ENCODE data around the gene DUOX1.
"Not testable (repeated sequence)": the region's sequence is repeated elsewhere in the genome, so short reads cannot be mapped to it uniquely, and the experiment has no call there.

DUOX1 gene

GRCh38 chr15:45099549-45100165 is 30.1 kb upstream of the DUOX1 start:
- Mint-ChIP-seq H3K4me1 (no peaks in the 10 kb centered on the region), H3K4me3 (no peak overlapping the region), H3K9me3 (no peaks in the 10 kb centered on the region), H3K27me3 (no peaks in the 10 kb centered on the region), H3K27ac (no peak overlapping the region)
- ATAC-seq, result no peak
- DNase-seq, result no peak

- peaks cover 9% of the 10 kb centered on the region for H3K27me3 Mint-ChIP-seq
- no peak overlapping the region for H3K4me3 Mint-ChIP-seq
- DNase-seq (no peak), ATAC-seq (no peak)
- H3K27ac Mint-ChIP-seq, result no peak overlapping the region
- no peaks in the 10 kb centered on the region for H3K9me3 Mint-ChIP-seq
- no peaks in the 10 kb centered on the region for H3K4me1 Mint-ChIP-seq
Measured at GRCh38 chr15:45100884-45101625, 28.7 kb upstream of the DUOX1 start.

- no peaks in the 10 kb centered on the region for H3K4me1 Mint-ChIP-seq
- H3K27ac Mint-ChIP-seq, result no peak overlapping the region
Measured at GRCh38 chr15:45101749-45102148, 28.0 kb upstream of the DUOX1 start.

GRCh38 chr15:45102226-45102625 is 27.6 kb upstream of the DUOX1 start:
- Mint-ChIP-seq H3K27ac (no peak overlapping the region), H3K4me1 (no peaks in the 10 kb centered on the region), H3K9me3 (no peaks in the 10 kb centered on the region), H3K4me3 (no peak overlapping the region), H3K27me3 (peaks cover 16% of the 10 kb centered on the region)
- ATAC-seq (no peak), DNase-seq (no peak)

More at GRCh38 chr15:45101749-45102148, 28.0 kb upstream of the DUOX1 start:
- DNase-seq, result no peak
- H3K9me3 Mint-ChIP-seq, result no peaks in the 10 kb centered on the region
- H3K27me3 Mint-ChIP-seq, result peaks cover 11% of the 10 kb centered on the region
- no peak overlapping the region for H3K4me3 Mint-ChIP-seq
- ATAC-seq, result no peak

GRCh38 chr15:45104170-45104569 is 25.6 kb upstream of the DUOX1 start:
- H3K9me3 Mint-ChIP-seq, DNase-seq, H3K4me3 Mint-ChIP-seq, H3K4me1 Mint-ChIP-seq, H3K27ac Mint-ChIP-seq, ATAC-seq: not testable (repeated sequence)
- peaks cover 24% of the 10 kb centered on the region for H3K27me3 Mint-ChIP-seq

GRCh38 chr15:45105586-45105985 is 24.2 kb upstream of the DUOX1 start:
- H3K4me1 Mint-ChIP-seq, result peaks cover 3% of the 10 kb centered on the region

GRCh38 chr15:45106002-45106790 is 23.6 kb upstream of the DUOX1 start:
- Mint-ChIP-seq H3K4me3 (no peak overlapping the region), H3K27ac (no peak overlapping the region), H3K4me1 (peaks cover 4% of the 10 kb centered on the region), H3K9me3 (no peaks in the 10 kb centered on the region), H3K27me3 (peaks cover 41% of the 10 kb centered on the region)
- DNase-seq, result no peak
- ATAC-seq, result no peak

More at GRCh38 chr15:45105586-45105985, 24.2 kb upstream of the DUOX1 start:
- Mint-ChIP-seq H3K27ac (no peak overlapping the region), H3K27me3 (peaks cover 38% of the 10 kb centered on the region), H3K4me3 (no peak overlapping the region), H3K9me3 (no peaks in the 10 kb centered on the region)
- no peak for DNase-seq
- ATAC-seq, result no peak

GRCh38 chr15:45107941-45108630 is 21.7 kb upstream of the DUOX1 start:
- Mint-ChIP-seq H3K27me3 (peaks cover 58% of the 10 kb centered on the region), H3K27ac (no peak overlapping the region), H3K9me3 (no peaks in the 10 kb centered on the region), H3K4me3 (no peak overlapping the region), H3K4me1 (peaks cover 18% of the 10 kb centered on the region)
- ATAC-seq, result no peak
- DNase-seq, result no peak

- H3K27me3 Mint-ChIP-seq, result peaks cover 79% of the 10 kb centered on the region
- H3K4me1 Mint-ChIP-seq, result peaks cover 39% of the 10 kb centered on the region
- no peak overlapping the region for H3K4me3 Mint-ChIP-seq
- H3K27ac Mint-ChIP-seq, result no peak overlapping the region
- H3K9me3 Mint-ChIP-seq, result no peaks in the 10 kb centered on the region
- ATAC-seq (no peak), DNase-seq (no peak)
Measured at GRCh38 chr15:45110256-45110820, 19.5 kb upstream of the DUOX1 start.

GRCh38 chr15:45111390-45112142 is 18.2 kb upstream of the DUOX1 start:
- no peak for DNase-seq
- Mint-ChIP-seq H3K9me3 (no peaks in the 10 kb centered on the region), H3K27me3 (peaks cover 82% of the 10 kb centered on the region), H3K4me3 (peak overlapping the region; percentile 5 to 68), H3K4me1 (peaks cover 48% of the 10 kb centered on the region), H3K27ac (no peak overlapping the region)
- peak; percentile 13 for ATAC-seq

GRCh38 chr15:45112143-45112590 is 17.6 kb upstream of the DUOX1 start:
- Mint-ChIP-seq H3K4me1 (peaks cover 53% of the 10 kb centered on the region), H3K4me3 (peak overlapping the region; percentile 54 to 68), H3K27me3 (peaks cover 83% of the 10 kb centered on the region), H3K27ac (no peak overlapping the region), H3K9me3 (no peaks in the 10 kb centered on the region)
- DNase-seq, result no peak
- no peak for ATAC-seq

- DNase-seq (no peak), ATAC-seq (peak; percentile 6)
- no peak overlapping the region for H3K27ac Mint-ChIP-seq
- peaks cover 87% of the 10 kb centered on the region for H3K27me3 Mint-ChIP-seq
- H3K4me1 Mint-ChIP-seq, result peaks cover 59% of the 10 kb centered on the region
- peak overlapping the region; percentile 54 to 68 for H3K4me3 Mint-ChIP-seq
- H3K9me3 Mint-ChIP-seq, result no peaks in the 10 kb centered on the region
Measured at GRCh38 chr15:45112591-45113379, 17.0 kb upstream of the DUOX1 start.

GRCh38 chr15:45113380-45113990 is 16.3 kb upstream of the DUOX1 start:
- Mint-ChIP-seq H3K9me3 (no peaks in the 10 kb centered on the region), H3K27me3 (peaks cover 94% of the 10 kb centered on the region), H3K4me1 (peaks cover 66% of the 10 kb centered on the region), H3K4me3 (peak overlapping the region in 1 of 2 donors; percentile 68), H3K27ac (no peak overlapping the region)
- DNase-seq (no peak), ATAC-seq (no peak)
